ENCODE results near the gene MAP3K1. TPM values are rescaled to one million over a fixed set of nuclear protein-coding genes. Genes with fewer than 3 reads are reported as not detected.

The MAP3K1 gene
- total and polyA plus RNA-seq, 2 donors, result 3.7 to 62.2 TPM

DNA sequence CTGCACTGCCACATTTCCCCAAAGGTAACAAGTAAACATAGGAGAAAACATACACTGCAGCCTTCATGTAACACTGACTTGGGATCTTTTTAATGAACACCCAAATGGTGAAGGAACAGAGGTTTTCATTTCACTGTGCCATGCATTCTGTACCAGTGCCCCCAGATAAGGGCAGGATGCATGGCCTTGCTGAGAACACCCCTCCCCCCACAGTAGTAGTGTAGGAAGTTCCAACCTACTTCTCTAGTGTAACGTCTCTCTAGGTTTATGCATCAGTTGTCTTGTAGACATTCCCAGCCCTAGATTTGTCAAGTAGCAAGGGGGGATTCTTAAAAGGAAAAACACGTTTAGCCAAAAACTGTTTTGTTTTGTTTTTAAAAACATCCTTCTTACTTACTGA is 29.9 kb downstream of the MAP3K1 start:
- Histone ChIP-seq H3K36me3 (ENCODE audit: insufficient read depth) (no peaks in the 10 kb centered on the region), H3K4me1 (ENCODE audit: insufficient read depth) (peaks cover 2% of the 10 kb centered on the region), H3K4me3 (ENCODE audit: low read depth, low read length) (no peak overlapping the region), H3K27ac (ENCODE audit: low read depth) (no peak overlapping the region)
- WGBS, result 70% methylated on average over 2 of the region's 2 CpGs
- DNase-seq (ENCODE audit: extremely low spot score), result no peak

DNA sequence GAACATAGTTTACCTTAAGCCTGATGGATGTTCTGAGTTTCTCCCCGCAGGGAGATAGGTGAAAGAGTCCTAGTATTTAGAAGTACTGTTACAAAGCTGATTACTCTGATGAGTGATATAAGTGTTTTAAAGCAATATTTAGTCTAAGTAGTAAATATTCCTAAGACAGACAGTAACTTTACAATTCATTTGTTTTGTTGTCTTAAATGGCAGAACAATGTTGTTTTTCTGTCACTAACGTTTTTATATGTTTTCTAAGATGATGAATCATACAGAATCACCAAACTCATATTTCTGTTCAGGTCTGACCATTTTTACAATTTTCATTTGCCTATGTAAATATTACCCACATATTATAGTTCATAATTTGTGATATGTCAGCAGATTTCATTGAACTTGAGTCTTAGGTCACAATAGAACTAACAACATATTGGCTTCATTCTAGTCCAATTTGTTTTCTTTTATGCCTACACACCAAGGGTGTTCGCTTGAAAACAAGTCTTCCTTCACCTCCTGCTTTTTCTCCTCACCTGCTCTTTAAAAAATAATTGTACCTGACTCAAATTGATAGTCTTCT is 30.6 kb downstream of the MAP3K1 start:
- Histone ChIP-seq H3K27ac (ENCODE audit: low read depth) (no peak overlapping the region), H3K4me1 (ENCODE audit: insufficient read depth) (peaks cover 2% of the 10 kb centered on the region), H3K4me3 (ENCODE audit: low read depth, low read length) (no peak overlapping the region), H3K36me3 (ENCODE audit: insufficient read depth) (no peaks in the 10 kb centered on the region)
- 48% methylated on average over 3 of the region's 3 CpGs for WGBS
- no peak for DNase-seq (ENCODE audit: extremely low spot score)

DNA sequence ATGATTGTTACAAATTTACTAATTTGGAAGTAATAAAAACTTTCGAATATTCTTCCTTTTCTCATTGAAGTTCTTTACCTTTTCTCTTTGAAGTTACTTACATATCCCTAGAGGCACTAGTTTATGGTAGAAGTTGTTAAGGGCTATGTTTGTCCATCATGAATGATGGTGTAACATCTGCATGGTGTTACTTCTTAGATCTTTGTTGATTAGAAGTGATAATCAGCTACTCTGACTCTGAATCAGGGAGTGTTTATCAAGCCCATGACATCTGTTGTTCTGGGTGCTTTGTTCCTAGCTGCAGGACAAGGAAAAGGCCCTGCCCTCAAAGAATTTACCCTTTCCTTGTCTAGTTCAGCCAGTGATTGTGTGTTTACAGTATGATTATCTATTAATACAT is 32.9 kb downstream of the MAP3K1 start:
- Histone ChIP-seq H3K27ac (ENCODE audit: low read depth) (no peak overlapping the region), H3K36me3 (ENCODE audit: insufficient read depth) (no peaks in the 10 kb centered on the region), H3K4me3 (ENCODE audit: low read depth, low read length) (no peak overlapping the region), H3K4me1 (ENCODE audit: insufficient read depth) (peaks cover 3% of the 10 kb centered on the region)
- DNase-seq (ENCODE audit: extremely low spot score), result no peak
- WGBS, result 84% methylated on average over 1 of the region's 1 CpG

DNA sequence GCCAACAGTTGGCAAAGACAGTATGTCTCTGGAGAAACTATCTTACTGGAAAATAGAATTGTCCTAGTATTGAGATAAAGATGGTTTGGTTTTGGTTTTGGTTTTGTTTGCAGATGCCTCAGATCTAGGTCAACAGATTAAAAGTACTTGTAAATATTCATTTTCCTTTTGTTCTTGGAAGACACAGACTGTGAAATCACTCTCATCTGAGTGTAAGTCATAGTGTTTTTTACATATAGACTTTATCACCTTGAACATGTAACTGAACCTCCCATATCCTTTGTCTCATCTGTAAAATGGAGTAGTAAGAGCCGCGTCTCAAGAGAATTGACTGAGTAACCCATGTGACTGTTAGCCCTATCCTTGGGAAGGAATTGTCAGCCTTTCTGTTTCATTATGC is 34.3 kb downstream of the MAP3K1 start:
- no peak for DNase-seq (ENCODE audit: extremely low spot score)
- 92% methylated on average over 2 of the region's 2 CpGs for WGBS
- H3K36me3 ChIP-seq (ENCODE audit: insufficient read depth), result no peaks in the 10 kb centered on the region
- H3K4me1 ChIP-seq (ENCODE audit: insufficient read depth), result peaks cover 3% of the 10 kb centered on the region
- H3K27ac ChIP-seq (ENCODE audit: low read depth), result no peak overlapping the region
- no peak overlapping the region for H3K4me3 ChIP-seq (ENCODE audit: low read depth, low read length)

DNA sequence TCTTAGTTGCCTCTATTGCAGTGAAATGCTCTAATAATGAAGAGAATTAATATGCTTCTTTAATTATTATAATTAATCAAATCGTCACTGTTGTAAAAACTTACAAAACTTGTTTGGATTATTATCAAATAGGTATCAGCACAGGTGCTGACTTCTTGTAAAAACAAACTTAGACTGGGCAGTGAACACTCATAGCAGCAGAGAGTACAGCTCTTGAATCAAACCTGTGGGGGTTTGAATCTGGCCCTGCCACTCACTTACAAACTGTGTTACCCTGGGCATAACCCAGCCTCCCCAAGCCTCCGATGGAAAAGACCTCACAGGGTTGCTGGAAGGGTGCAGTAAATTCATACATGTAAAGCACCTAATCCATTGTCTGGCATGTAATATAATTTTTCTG is 35.1 kb downstream of the MAP3K1 start:
- H3K4me1 ChIP-seq (ENCODE audit: insufficient read depth), result peaks cover 3% of the 10 kb centered on the region
- H3K4me3 ChIP-seq (ENCODE audit: low read depth, low read length), result no peak overlapping the region
- H3K27ac ChIP-seq (ENCODE audit: low read depth), result no peak overlapping the region
- DNase-seq (ENCODE audit: extremely low spot score), result no peak
- 82% methylated on average over 2 of the region's 2 CpGs for WGBS
- H3K36me3 ChIP-seq (ENCODE audit: insufficient read depth), result no peaks in the 10 kb centered on the region

DNA sequence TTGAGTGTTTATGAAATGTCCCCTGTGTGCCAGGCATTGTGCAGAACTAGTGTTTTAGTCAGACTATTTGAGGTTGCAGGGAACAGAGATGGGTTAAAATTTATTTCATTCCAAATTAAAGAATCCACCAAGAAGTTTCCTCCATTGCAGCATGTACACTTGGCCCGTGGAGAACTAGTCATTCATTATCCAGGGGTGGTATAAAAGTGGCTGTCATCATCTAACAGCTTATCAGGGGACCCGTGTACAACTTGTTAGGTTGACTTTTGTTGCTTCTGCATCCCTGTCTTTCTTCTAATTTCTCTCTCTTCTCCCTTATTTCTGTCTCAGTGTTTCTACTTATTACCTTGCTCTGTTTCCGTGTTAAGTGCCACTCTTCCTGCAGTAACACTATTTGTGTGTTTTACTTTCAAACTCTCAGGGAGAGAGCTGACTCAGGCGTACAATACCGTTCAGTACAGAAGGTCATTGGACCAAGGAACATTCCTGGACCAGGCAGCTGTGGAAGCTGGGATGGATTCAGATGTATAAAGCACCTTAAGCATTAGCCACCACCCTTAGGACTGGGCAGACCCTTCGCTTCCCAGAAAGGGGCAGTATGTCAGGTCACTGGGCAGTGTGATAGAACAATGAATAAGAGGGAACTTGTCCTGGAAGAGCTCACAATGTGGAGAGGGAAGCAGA is 36.1 kb downstream of the MAP3K1 start:
- Histone ChIP-seq H3K4me1 (ENCODE audit: insufficient read depth) (peaks cover 1% of the 10 kb centered on the region), H3K27ac (ENCODE audit: low read depth) (no peak overlapping the region), H3K36me3 (ENCODE audit: insufficient read depth) (no peaks in the 10 kb centered on the region), H3K4me3 (ENCODE audit: low read depth, low read length) (no peak overlapping the region)
- WGBS, result 64% methylated on average over 6 of the region's 6 CpGs
- no peak for DNase-seq (ENCODE audit: extremely low spot score)

DNA sequence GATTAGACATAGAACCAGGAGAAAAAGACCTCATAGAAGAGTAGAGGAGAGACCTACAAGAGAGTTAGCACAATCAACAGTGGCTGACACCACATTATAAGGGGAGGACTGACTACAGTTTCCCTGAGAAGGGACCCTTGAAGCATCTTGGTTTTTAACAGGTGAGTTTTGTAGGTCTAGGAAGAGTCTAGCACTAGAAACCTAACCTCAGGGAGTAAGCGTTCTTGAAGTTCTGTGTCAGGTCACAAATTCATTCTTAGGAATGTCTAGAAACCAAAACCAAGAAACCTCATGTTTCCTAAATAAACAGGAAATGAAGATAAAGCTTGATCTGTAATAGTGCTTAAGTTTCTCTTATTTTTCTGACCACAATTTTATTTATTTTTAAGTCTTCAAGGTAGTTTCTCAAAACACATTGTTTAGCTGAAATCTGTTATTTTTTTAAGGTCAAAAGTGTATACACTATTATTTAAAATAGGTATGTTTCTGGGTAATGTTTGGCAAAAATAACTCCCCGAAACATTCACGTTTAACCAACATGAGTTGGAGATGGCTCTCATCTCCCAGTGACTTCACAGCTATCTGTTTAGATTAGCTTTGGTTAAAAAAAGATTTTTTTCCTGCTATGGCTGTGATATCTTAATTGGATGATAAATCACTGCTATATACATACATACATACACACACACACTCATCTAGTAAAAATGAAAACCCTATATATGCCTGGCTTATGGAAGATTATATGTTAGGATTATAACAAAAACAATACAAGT is 37.1 kb downstream of the MAP3K1 start:
- Histone ChIP-seq H3K27ac (ENCODE audit: low read depth) (no peak overlapping the region), H3K4me3 (ENCODE audit: low read depth, low read length) (no peak overlapping the region), H3K36me3 (ENCODE audit: insufficient read depth) (no peaks in the 10 kb centered on the region), H3K4me1 (ENCODE audit: insufficient read depth) (peaks cover 1% of the 10 kb centered on the region)
- 55% methylated on average over 3 of the region's 3 CpGs for WGBS
- no peak for DNase-seq (ENCODE audit: extremely low spot score)

DNA sequence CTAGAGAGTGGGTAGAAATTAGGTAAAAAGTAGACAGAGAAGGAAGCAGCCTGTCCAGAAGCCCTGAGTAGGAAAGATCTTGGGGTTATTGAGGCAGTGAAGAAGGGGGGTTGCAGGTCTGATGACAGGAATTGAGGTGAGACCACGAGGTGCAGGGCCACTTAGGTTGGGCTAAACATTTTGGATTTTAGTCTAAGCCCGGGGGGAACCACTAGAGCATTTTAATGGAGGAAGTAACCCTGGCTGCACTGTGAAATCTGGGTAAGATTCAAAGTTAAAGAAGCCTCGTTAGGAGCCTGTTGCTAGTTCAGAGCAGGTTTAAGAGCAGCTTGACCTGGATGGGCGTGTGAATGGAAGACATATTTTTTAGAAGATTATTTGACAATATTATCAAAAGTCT is 38.3 kb downstream of the MAP3K1 start:
- Histone ChIP-seq H3K27ac (ENCODE audit: low read depth) (no peak overlapping the region), H3K36me3 (ENCODE audit: insufficient read depth) (no peaks in the 10 kb centered on the region), H3K4me1 (ENCODE audit: insufficient read depth) (peaks cover 1% of the 10 kb centered on the region), H3K4me3 (ENCODE audit: low read depth, low read length) (no peak overlapping the region)
- WGBS, result 88% methylated on average over 4 of the region's 4 CpGs
- DNase-seq (ENCODE audit: extremely low spot score), result no peak

DNA sequence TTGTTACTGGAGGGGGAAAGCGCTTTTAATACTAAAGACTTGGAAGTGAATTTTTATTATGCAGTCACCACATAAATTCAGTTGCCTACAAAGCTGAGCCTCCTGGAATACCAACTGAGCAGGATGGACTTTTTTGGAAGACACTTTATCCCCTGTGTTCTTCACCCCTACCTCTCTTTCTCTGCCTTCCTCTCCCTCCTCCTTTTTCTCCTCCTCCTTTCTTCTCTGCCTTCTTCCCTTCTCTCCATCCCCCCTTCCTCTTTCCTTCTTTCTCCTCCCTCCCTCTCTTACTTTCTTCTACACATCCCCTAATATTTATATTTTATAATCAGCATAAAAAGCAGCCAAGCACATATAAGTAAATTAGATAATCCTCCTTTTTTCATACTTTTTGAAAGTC is 39.6 kb downstream of the MAP3K1 start:
- Histone ChIP-seq H3K4me3 (ENCODE audit: low read depth, low read length) (no peak overlapping the region), H3K4me1 (ENCODE audit: insufficient read depth) (peaks cover 1% of the 10 kb centered on the region), H3K27ac (ENCODE audit: low read depth) (no peak overlapping the region), H3K36me3 (ENCODE audit: insufficient read depth) (peaks cover 4% of the 10 kb centered on the region)
- no peak for DNase-seq (ENCODE audit: extremely low spot score)
- WGBS, result 80% methylated on average over 1 of the region's 1 CpG

DNA sequence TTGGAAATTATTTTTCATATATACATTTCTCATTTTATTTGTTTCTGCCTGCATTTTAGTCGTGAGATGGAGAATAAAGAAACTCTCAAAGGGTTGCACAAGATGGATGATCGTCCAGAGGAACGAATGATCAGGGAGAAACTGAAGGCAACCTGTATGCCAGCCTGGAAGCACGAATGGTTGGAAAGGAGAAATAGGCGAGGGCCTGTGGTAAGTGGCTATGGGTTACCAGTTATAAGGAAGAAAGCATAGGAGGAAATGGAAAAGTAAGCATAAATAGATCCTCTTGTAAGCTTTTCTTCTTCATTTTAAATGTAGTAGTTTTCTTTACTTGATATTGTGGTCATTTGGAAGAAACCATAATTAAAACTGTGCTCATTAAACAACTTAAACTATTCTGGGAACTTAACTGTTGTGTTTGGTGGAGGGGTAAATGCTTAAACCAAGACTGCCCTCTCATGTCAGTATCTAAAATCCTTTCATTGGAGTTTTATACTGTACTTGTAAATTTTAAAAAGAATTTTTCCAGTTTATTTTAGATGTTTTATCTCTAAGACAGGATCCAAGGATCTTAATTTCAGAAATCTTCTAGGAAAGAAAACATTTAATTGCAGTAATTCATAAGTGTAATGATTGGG is 41.3 kb downstream of the MAP3K1 start:
- no peak for DNase-seq (ENCODE audit: extremely low spot score)
- Histone ChIP-seq H3K27ac (ENCODE audit: low read depth) (no peak overlapping the region), H3K4me1 (ENCODE audit: insufficient read depth) (peaks cover under 1% of the 10 kb centered on the region), H3K36me3 (ENCODE audit: insufficient read depth) (peaks cover 4% of the 10 kb centered on the region), H3K4me3 (ENCODE audit: low read depth, low read length) (no peak overlapping the region)
- 80% methylated on average over 5 of the region's 5 CpGs for WGBS

DNA sequence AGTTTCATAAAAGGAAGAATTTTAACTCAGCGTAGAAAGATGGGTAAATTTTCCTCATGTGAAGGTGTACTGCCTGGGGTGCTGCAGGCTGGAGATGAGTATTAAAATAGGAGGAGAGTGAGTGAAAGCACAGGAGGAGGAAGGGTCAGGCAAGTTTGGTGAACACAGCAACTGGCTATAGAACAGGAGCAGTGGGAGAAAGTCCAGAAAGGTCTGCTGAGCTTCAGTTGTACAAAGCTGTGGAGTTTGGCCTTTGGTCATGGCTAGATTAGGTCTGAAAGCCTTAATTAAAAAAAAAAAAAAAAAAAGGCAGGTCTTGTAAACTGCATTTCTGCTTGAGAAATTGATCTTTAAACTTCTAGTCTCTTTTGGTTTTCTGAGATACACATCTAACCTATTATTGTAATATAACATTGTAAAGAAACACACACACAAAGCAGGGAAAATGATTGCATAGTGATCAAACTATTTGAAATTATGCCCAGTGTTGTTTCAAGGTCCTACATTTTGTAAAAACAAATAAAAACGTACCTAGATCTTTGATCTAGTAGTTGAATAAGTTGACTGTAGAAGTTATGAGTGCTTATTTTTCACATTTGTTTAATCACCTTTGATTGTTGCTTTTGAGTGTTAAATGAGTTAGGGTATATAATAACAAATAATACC is 43.6 kb downstream of the MAP3K1 start:
- WGBS, result 86% methylated on average over 2 of the region's 2 CpGs
- H3K27ac ChIP-seq (ENCODE audit: low read depth), result no peak overlapping the region
- no peak for DNase-seq (ENCODE audit: extremely low spot score)

DNA sequence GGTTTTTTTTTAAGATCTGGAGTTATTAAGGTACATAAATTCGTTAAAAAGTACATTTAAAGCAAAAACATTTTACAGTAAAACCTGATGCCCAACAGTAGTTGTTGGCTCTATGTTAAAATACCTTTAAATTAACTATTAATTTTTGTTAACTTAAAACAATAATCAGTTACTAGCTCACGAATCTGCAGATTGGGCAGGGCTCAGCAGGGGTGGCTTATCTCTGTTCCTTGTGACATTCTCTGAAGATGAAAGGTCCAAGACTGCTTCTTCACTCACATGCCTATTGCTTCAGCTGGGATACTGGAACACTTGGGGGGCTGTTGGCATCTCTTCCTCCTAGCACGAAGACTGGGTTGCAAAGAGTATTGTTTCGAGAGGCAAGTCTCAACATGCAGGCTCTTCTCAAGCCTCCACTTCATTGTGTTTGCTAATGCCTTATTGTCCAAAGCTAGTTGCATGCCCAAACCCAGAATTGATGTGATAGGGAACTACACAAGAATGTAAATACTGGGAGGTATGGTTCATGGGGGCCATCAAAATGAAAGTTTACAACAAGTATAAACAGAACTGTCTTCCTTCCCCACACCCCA is 46.6 kb downstream of the MAP3K1 start:
- no peak overlapping the region for H3K27ac ChIP-seq (ENCODE audit: low read depth)
- no peaks in the 10 kb centered on the region for H3K4me1 ChIP-seq (ENCODE audit: insufficient read depth)
- 91% methylated on average over 4 of the region's 4 CpGs for WGBS
- peaks cover 4% of the 10 kb centered on the region for H3K36me3 ChIP-seq (ENCODE audit: insufficient read depth)
- no peak for DNase-seq (ENCODE audit: extremely low spot score)
- no peak overlapping the region for H3K4me3 ChIP-seq (ENCODE audit: low read depth, low read length)

More for the DNA sequence above, 43.6 kb downstream of the MAP3K1 start:
- H3K36me3 ChIP-seq (ENCODE audit: insufficient read depth), result peaks cover 4% of the 10 kb centered on the region
- H3K4me1 ChIP-seq (ENCODE audit: insufficient read depth), result no peaks in the 10 kb centered on the region
- H3K4me3 ChIP-seq (ENCODE audit: low read depth, low read length), result no peak overlapping the region

DNA sequence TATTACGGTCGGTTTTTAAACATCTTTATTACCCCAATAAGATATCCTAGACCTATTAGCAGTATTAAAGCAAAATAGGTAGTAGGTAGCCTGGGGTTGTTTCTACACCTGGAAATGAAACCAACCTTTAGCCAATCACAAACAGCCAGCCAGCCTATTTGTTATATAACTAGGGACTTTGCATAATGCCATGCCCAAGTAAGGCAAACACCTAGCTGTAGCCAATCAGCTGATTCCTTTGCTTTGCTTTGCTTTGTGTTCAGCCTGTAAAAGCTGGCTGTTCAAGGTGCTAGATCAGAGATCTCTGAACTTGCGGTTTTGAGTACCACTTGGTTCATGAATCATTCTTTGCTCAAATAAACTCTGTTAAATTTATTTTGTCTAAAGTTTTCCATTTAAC is 47.6 kb downstream of the MAP3K1 start:
- Histone ChIP-seq H3K4me1 (ENCODE audit: insufficient read depth) (no peaks in the 10 kb centered on the region), H3K27ac (ENCODE audit: low read depth) (no peak overlapping the region), H3K36me3 (ENCODE audit: insufficient read depth) (peaks cover 4% of the 10 kb centered on the region), H3K4me3 (ENCODE audit: low read depth, low read length) (no peak overlapping the region)
- no peak for DNase-seq (ENCODE audit: extremely low spot score)
- 78% methylated on average over 3 of the region's 3 CpGs for WGBS
